HCT116 (cell line): ENCODE results near the gene PGAP3. TPM values are rescaled to one million over a fixed set of nuclear protein-coding genes. Genes with fewer than 3 reads are reported as not detected.

Source experiments
- ATAC-seq: fragments of 200-7000 bp; cut with Tn5 transposase; 2 replicates; pipeline ENCODE4 v1.9.1; 2020; ENCODE audit warnings: mild to moderate bottlenecking, moderate library complexity
- BruUV-seq: library from RNA; stranded (reverse); fragments of 400-500 nt; replicated peaks from 2 replicates; lab custom pipeline; 2021; lab: Mats Ljungman, UMichigan
- CTCF ChIA-PET: fragments of 300-600 bp; sonication (Branson Sonifier 250); formaldehyde crosslinking; loops from one replicate; lab custom pipeline; 2021; ENCODE audit warnings: antibody characterized with exemption; lab: Charles Lee
- POLR2A ChIA-PET: fragments of 300-600, 350-600 bp; sonication (Branson Sonifier 250); formaldehyde crosslinking; loops from one replicate; lab custom pipeline; 2021; ENCODE audit warnings: antibody characterized with exemption; lab: Charles Lee
- RAD21 ChIA-PET, 2 experiments: fragments of 300-600 bp; sonication (Branson Sonifier 250); formaldehyde crosslinking; loops; one replicate each; lab custom pipeline; 2023; ENCODE audit warnings: low total read pairs in 2 of 2; ENCODE audit not compliant: uncharacterized antibody in 2 of 2, unreplicated experiment in 2 of 2, low non-redundant PET in 1 of 2; lab: Charles Lee
- DNase-seq: peaks from one replicate; pipeline ENCODE4 v3.0.0-alpha.2; 2010; ENCODE audit warnings: low read depth, low spot score
- H2AFZ ChIP-seq: fragments of 200-600 bp; shearing (Covaris generic), sonication (generic); 2 replicates; pipeline ENCODE4 v1.6.1; 2017; ENCODE audit warnings: low read depth, mixed run types, mixed read lengths, antibody characterized with exemption, low read length; ENCODE audit not compliant: poor library complexity, severe bottlenecking
- H3K27ac ChIP-seq: 2 replicates; pipeline ENCODE4 v1.5.1; 2012; ENCODE audit warnings: low read depth, low read length
- H3K27me3 ChIP-seq: fragments of 200-600 bp; sonication (generic); 2 replicates; pipeline ENCODE4 v1.6.1; 2016; ENCODE audit warnings: mixed run types, low read length, mixed read lengths; ENCODE audit not compliant: insufficient read depth
- H3K36me3 ChIP-seq, 2 experiments: fragments of 200-500 bp in 1 of 2; fragments of 200-600 bp in 1 of 2; sonication (Bioruptor generic) in 1 of 2; sonication (generic) in 1 of 2; 2 replicates each; pipeline versions ENCODE4 v1.5.1 to v1.6.1; 2014 to 2016; ENCODE audit warnings: low read length in 2 of 2, inconsistent platforms in 1 of 2, mixed read lengths in 1 of 2, mixed run types in 1 of 2; ENCODE audit not compliant: insufficient read depth in 2 of 2, control insufficient read depth in 1 of 2
- H3K4me1 ChIP-seq, 2 experiments: fragments of 200-600 bp in 1 of 2; sonication (generic) in 1 of 2; 2 replicates each; pipeline versions ENCODE4 v1.5.1 to v1.6.1; 2012 to 2017; ENCODE audit warnings: low read length in 2 of 2, inconsistent platforms in 1 of 2, mild to moderate bottlenecking in 1 of 2, mixed read lengths in 1 of 2, mixed run types in 1 of 2, moderate library complexity in 1 of 2; ENCODE audit not compliant: insufficient read depth in 2 of 2, control insufficient read depth in 1 of 2
- H3K4me2 ChIP-seq: fragments of 200-600 bp; sonication (generic); 2 replicates; pipeline ENCODE4 v1.6.1; 2017; ENCODE audit warnings: mixed run types, low read length, mixed read lengths
- H3K4me3 ChIP-seq, 2 experiments: fragments of 200-600 bp in 1 of 2; sonication (generic) in 1 of 2; replicated peaks in 1 of 2; 2 replicates each; pipeline ENCODE4 v1.5.1; 2011 to 2016; ENCODE audit warnings: low read length in 2 of 2, control low read depth in 1 of 2, low read depth in 1 of 2, mild to moderate bottlenecking in 1 of 2, mixed read lengths in 1 of 2, mixed run types in 1 of 2
- H3K79me2 ChIP-seq: fragments of 200-600 bp; sonication (generic); 2 replicates; pipeline ENCODE4 v1.6.1; 2017; ENCODE audit warnings: mild to moderate bottlenecking, mixed run types, low read length, moderate library complexity, mixed read lengths; ENCODE audit not compliant: insufficient read depth
- H3K9ac ChIP-seq: fragments of 200-600 bp; sonication (generic); 2 replicates; pipeline ENCODE4 v1.6.1; 2016; ENCODE audit warnings: low read length, mixed read lengths
- H3K9me2 ChIP-seq: fragments of 200-600 bp; sonication (generic), shearing (Covaris generic); 2 replicates; pipeline ENCODE4 v1.6.1; 2017; ENCODE audit warnings: mixed run types, mild to moderate bottlenecking, moderate library complexity; ENCODE audit not compliant: insufficient read depth
- H3K9me3 ChIP-seq, 2 experiments: fragments of 200-500 bp in 1 of 2; fragments of 200-600 bp in 1 of 2; sonication (Bioruptor generic) in 1 of 2; sonication (generic) in 1 of 2; 2 replicates each; pipeline ENCODE4 v1.6.1; 2014 to 2017; ENCODE audit warnings: low read length in 2 of 2, mixed read lengths in 2 of 2, inconsistent platforms in 1 of 2, low read depth in 1 of 2, mild to moderate bottlenecking in 1 of 2, mixed run types in 1 of 2, moderate library complexity in 1 of 2; ENCODE audit not compliant: control insufficient read depth in 1 of 2, insufficient read depth in 1 of 2
- H4K20me1 ChIP-seq: fragments of 200-600 bp; sonication (generic), shearing (Covaris generic); 2 replicates; pipeline ENCODE4 v1.6.1; 2017; ENCODE audit warnings: mixed run types, mild to moderate bottlenecking, moderate library complexity; ENCODE audit not compliant: insufficient read depth
- JUND ChIP-seq: IDR thresholded peaks from 2 replicates; pipeline ENCODE4 v1.6.1; 2012
- SP1 ChIP-seq: IDR thresholded peaks from 2 replicates; pipeline ENCODE4 v1.6.1; 2012; ENCODE audit warnings: low read depth
- ZFX ChIP-seq: fragments of 450-650 bp; IDR thresholded peaks from 2 replicates; pipeline ENCODE4 v1.6.1; 2017
- intact Hi-C: fragments of 100-400 bp; cut with micrococcal nuclease; formaldehyde crosslinking; loops from 2 replicates; pipeline ENCODE4 v1.10.0; 2022
- total RNA-seq: library from RNA; stranded (reverse); gene quantifications from one replicate; pipeline ENCODE4 v1.2.1, GENCODE V29; 2021; ENCODE audit not compliant: unreplicated experiment
- TF ChIP-seq, protein P1 (sequence below): IDR thresholded peaks from 2 replicates; pipeline ENCODE4 v1.6.1; 2011; ENCODE audit warnings: mild to moderate bottlenecking, low read length, moderate library complexity; ENCODE audit not compliant: insufficient replicate concordance; ENCODE audit errors: extremely low read depth

Gene PGAP3
- total RNA-seq, 1 experiment from 2014 or later: 15.2 TPM

- TF ChIP-seq SP1 (no peak), JUND (no peak), ZFX (peak; percentile 67; the same call in 1 of the 2 replicates)
- TF ChIP-seq, protein P1, sequence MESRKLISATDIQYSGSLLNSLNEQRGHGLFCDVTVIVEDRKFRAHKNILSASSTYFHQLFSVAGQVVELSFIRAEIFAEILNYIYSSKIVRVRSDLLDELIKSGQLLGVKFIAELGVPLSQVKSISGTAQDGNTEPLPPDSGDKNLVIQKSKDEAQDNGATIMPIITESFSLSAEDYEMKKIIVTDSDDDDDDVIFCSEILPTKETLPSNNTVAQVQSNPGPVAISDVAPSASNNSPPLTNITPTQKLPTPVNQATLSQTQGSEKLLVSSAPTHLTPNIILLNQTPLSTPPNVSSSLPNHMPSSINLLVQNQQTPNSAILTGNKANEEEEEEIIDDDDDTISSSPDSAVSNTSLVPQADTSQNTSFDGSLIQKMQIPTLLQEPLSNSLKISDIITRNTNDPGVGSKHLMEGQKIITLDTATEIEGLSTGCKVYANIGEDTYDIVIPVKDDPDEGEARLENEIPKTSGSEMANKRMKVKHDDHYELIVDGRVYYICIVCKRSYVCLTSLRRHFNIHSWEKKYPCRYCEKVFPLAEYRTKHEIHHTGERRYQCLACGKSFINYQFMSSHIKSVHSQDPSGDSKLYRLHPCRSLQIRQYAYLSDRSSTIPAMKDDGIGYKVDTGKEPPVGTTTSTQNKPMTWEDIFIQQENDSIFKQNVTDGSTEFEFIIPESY: no peak
- TF ChIP-seq, all 23 proteins: peak for 1
- no peaks in the 10 kb centered on the region for H3K9me3 ChIP-seq
- intact Hi-C loops: no loop called here
- RAD21 ChIA-PET: interaction anchor here in 1 of 2 experiments (1.3 kb wide), 1 partner anchor 79 kb away, joined by 4 read pairs; no protein-coding TSS in a partner anchor
- POLR2A ChIA-PET: interaction anchor here (0.8 to 1.7 kb wide), 6 partner anchors 12 to 84 kb away, joined by 3 to 16 read pairs (median 6); partner anchors contain the start of gene PGAP3
- peaks cover 25 to 50% of the 10 kb centered on the region in 2 experiments for H3K4me1 ChIP-seq
- H3K79me2 ChIP-seq: peaks cover 54% of the 10 kb centered on the region
- H2AFZ ChIP-seq: no peak overlapping the region
- H4K20me1 ChIP-seq: no peaks in the 10 kb centered on the region
- ATAC-seq (peak; percentile 72), DNase-seq (no peak)
- H3K36me3 ChIP-seq: no peaks in the 10 kb centered on the region
- H3K9ac ChIP-seq: peak overlapping the region; percentile 91
- H3K9me2 ChIP-seq: no peaks in the 10 kb centered on the region
- H3K27ac ChIP-seq: peak overlapping the region; percentile 76
- BruUV-seq: no TSS peak
- peak overlapping the region; percentile 79 for H3K4me2 ChIP-seq
- CTCF ChIA-PET: interaction anchor here (0.7 to 2.2 kb wide), 8 partner anchors 10 to 82 kb away, joined by 3 to 13 read pairs (median 3); partner anchors contain the start of gene MIEN1
- no peaks in the 10 kb centered on the region for H3K27me3 ChIP-seq
- H3K4me3 ChIP-seq: peak overlapping the region; percentile 76 to 88
These were observed 12.5 kb upstream of the PGAP3 start for GRCh38 chr17:39700148-39700987.
